ENCODE data around the gene RASA2. TPM values are rescaled to one million over a fixed set of nuclear protein-coding genes. Genes with fewer than 3 reads are reported as not detected.

Gene RASA2
- total and polyA plus RNA-seq, 2 of the 8 experiments (the other 6 are each of a cell fraction or from before 2014, with no cell fraction given), result 3.5 to 15.9 TPM

- no peak for TF ChIP-seq CHD7 (IDR thresholded peaks at IDR 0.05; ENCODE audit: insufficient replicate concordance, low read length)
- no peak for TF ChIP-seq HDAC2 (IDR thresholded peaks at IDR 0.05; ENCODE audit: borderline replicate concordance in 1 of 2, low read depth in 2 of 2, low read length in 2 of 2)
- TF ChIP-seq MAFK (IDR thresholded peaks at IDR 0.05; ENCODE audit: low read depth, low read length), result no peak
- no peak for TF ChIP-seq CBX8 (IDR thresholded peaks at IDR 0.05; ENCODE audit: borderline replicate concordance, low read depth, low read length)
- TF ChIP-seq ATF2 (IDR thresholded peaks at IDR 0.05; ENCODE audit: low read length), result no peak
- TF ChIP-seq E2F6 (IDR thresholded peaks at IDR 0.05), result no peak
Measured at GRCh38 chr3:141454054-141454453, 32.8 kb upstream of the RASA2 start (continued).

All from H1 (cell line).